Measurements from ENCODE around the gene PHF2.

Gene PHF2

DNA sequence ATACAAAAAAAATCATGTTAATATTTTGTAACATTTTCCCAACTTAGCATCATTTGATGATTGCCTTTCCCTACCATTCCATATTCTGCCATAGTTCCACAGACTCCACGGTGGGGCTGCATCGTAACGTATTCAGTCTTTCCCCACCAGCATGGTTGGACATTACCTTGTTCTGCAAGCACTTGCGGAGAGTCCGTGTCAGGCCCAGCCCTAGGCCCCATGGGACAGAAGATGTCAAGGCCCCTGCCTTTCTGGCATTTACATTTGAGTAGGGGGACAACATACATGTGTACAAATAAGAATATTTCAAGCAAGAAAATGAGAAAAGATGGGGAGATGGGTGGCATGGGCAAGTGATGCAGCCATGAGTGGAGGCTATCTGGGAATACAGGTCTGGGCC, 8.2 kb upstream of the PHF2 start:
- no peak for DNase-seq (ENCODE audit: low spot score)

- DNase-seq (ENCODE audit: low spot score) = no peak
Observed at GRCh38 chr9:93569621-93570174, 6.7 kb upstream of the PHF2 start.

- DNase-seq (ENCODE audit: low spot score) = no peak
Observed at GRCh38 chr9:93572221-93572620, 4.2 kb upstream of the PHF2 start.

- no peak for DNase-seq (ENCODE audit: low spot score)
Observed at GRCh38 chr9:93572636-93573515, 3.5 kb upstream of the PHF2 start.

- no peak for DNase-seq (ENCODE audit: low spot score)
Observed at GRCh38 chr9:93573516-93573828, 2.9 kb upstream of the PHF2 start.

DNA sequence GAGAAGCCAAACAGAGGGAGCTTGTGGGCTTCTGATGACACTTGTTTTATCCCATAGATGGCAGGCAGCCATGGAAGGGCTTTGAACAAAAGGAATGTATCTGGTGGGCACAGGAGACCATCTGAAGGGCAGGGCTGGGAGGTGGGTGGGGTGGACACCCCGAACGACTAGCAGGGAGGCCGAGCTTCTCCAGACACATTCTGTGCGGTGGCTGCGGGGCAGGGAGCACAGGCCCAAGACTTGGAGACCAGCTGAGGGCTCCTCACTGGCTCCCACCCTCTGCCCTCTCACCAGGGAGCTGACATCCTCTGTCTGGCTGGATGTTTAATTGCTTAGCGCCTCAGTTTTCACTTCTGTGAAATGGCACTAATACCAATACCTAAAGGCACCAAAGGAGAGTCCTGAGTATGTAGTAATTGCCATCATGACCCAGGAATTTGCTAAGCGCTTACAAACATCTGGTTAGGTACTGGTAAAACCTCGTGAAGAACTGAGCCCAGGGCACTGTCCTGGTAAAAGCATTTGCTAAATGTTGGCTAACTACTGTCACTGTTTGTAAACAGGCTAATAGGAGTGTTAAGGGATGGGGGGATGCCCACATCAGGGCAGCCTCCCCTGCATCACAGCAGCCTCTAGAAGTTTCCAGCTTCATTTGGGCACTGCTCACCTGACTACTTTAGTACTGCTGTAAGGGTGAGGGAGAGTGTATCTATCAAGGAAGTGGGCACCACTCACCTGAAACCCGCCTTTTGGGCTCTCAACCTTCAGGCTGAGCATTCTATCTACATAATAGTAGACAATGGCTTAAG, 2.1 kb upstream of the PHF2 start:
- DNase-seq (ENCODE audit: low spot score) = no peak

DNA sequence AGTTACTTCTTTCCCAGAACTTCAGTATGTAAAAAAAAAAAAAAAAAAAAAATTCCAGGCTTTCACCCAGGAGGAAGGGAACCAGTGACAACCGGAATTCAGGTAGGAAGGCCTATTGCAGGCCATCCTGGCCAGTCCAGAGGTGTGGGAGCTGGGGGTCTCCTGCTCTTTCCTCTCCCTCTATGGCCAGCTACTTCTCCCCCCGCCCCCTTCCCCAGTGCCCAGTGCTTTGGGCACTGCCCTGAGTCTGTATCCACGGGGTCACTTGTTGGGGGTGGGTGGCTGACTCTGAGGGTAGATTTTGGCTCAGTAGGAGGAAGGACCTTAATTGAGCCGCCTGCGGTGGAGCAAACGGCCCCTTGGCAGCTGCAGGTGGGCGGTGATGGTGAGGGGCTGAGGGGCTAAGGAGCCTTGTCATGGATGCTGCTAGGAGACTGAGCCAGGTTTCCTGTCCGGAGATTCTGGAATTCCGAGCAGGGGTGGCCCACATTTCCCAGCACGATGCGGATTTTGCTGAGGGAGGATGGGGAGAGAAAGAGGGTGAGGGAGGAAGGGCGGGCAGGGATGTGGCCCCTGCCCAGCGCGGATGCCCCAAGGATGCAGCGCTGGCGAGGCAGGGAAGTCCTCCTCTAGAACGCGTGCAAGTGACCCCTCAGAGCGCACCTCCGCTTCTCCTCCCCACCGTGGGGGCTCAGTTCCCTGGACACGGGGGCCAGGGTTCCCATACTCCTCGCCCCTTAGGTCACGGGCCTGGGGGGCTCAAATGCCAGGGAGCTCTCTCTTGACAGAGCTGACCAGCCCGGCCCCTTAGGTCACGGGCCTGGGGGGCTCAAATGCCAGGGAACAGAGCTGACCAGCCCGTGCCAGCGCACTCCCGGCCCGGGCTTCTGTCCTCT, 1.2 kb upstream of the PHF2 start:
- DNase-seq (ENCODE audit: low spot score) = no peak

DNA sequence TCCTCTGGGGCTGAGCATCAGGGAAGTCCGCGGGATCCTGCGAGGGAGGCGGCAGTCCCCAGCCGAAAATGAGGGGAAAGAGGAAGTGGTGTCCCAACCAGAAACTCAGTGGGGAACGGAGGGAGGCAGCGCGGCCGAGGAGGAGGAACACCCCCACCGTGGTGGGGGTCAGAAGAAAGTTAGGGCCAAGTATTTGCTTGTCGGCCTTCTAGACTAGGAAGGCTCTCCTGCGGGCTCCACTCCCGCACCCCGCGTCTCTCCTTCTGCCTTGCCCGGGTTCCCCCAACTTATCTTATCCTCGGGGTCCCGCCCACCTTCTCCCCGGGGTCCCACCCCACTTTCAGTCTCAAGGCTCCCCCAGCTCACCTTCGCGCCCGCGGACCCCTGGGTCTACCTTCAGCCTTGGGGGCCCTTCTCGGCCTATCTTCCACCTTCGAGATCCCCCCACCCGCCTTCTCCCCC, 557 bp upstream of the PHF2 start:
- DNase-seq (ENCODE audit: low spot score) = peak; percentile 37

DNA sequence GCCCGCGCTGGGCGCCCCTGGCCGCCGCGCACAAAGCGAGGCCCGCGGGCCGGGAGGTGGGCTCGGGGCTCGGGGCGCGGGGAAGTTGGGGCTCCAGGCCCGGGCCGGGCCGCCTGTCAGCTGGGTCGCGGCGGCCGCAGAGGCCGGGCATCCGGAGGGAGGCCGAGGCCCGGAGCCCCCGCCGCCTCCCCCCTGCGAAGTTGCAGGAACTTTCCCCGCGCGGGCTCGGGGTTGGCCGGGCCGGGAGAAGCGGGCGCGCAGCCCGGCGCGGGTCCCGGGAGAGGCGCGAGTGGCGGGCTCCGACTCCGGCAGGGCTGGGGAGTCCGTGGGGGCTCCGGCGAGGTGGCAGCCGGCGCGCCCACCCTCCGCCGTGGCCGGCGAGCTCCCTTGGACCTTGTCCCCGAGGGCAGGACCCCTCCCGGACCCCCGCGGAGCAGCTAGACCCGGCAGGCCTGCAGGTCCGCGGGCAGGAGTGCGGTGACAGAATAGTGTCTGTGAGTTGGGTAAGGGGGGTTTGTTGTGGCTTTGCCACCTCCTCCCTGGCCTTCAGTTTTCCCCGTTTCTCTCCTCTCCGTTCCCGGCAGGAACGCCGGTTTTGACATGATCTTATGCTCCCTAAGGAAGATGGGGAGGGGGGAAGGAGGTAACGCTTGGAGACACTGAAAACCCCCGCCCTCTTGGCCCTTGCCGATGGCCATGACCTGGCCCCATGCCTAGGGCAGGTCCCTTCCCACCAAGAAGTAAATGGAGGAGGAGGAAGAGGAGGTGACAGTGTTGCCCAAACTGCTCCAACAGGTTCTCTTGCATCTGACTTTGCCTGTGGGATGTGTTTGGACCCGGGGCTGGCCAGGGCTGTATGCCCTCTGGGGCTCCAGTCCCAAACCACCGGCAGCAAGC, 942 bp downstream of the PHF2 start:
- DNase-seq (ENCODE audit: low spot score) = peak; percentile 46

DNA sequence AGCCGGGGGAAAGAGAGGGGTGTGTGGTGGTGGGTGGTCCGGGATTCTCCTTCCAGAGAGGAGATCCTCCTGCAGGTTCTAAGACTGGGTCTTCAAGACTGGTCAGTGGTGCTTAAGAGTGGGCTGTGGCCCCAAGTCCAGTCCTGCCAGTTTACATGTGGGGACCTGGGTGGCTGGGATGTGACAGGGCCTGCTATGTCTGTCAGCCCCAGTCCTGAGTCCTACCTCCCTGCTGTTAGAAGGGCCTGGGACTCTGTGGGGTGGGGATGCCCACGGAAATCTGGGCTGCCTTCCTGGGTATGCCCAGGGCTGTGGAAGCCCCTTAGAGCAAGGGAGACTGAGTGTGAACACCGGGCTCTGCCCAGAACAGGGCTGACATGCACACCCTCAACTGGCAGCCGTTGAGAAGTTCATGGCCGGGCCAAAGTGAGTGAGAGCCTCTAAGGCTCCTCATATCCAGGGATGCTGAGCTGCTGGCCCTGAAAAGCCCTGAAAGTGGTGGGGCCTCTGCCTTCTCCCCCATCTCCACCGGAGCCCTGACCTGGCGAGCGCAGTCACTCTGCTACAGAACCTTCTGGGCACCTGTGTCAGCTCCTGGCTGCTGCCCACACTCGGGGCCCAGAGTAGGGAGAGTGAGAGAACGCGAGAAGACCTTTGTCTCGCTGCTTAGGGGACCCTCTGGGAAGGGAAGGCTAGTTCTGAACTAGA, 1.7 kb downstream of the PHF2 start:
- no peak for DNase-seq (ENCODE audit: low spot score)

GRCh38 chr9:93578844-93579243, 2.5 kb downstream of the PHF2 start:
- DNase-seq (ENCODE audit: low spot score) = no peak

- no peak for DNase-seq (ENCODE audit: low spot score)
Observed at GRCh38 chr9:93579711-93580516, 3.5 kb downstream of the PHF2 start.

GRCh38 chr9:93580654-93581380, 4.4 kb downstream of the PHF2 start:
- DNase-seq (ENCODE audit: low spot score) = no peak

- DNase-seq (ENCODE audit: low spot score) = no peak
Observed at GRCh38 chr9:93582115-93582514, 5.7 kb downstream of the PHF2 start.

DNA sequence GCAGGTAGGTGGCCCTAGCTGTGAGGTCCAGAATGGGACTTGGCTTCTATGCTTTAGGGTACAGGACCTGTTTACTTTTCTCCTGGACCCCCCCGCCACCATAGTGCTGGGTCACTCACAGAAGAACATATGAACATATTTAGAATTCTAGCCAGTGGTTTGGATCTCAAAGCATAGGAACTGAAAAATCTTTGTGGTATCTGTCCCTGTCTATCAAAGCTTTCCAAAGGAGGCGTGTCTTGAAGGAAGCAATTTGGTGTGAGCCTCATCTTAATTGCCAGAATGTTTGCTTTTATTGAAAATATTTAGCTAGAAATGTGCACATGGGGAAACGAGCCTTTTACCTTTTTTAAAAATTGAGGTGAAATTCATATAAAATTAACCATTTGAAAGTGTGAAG, 6.2 kb downstream of the PHF2 start:
- no peak for DNase-seq (ENCODE audit: low spot score)

DNA sequence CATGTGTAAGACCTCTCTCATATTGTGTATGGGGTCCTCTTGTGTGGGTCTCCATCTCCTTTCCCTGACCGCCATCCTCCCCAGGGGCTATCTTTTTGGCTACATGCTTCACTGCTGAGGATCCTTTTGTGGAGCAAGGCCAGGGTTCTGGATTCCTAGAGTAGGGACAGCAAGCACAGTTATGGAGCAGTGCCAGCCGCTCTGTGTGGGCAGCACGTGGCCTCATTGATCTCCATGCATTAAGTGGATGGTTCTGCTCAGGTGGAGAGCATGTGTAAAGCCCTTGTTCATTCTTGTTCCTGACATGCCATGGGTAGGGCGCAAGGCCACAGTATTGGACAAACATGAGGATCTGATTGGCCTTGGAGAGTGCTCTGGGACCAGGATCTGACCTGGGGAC, 8.9 kb downstream of the PHF2 start:
- DNase-seq (ENCODE audit: low spot score) = no peak

DNA sequence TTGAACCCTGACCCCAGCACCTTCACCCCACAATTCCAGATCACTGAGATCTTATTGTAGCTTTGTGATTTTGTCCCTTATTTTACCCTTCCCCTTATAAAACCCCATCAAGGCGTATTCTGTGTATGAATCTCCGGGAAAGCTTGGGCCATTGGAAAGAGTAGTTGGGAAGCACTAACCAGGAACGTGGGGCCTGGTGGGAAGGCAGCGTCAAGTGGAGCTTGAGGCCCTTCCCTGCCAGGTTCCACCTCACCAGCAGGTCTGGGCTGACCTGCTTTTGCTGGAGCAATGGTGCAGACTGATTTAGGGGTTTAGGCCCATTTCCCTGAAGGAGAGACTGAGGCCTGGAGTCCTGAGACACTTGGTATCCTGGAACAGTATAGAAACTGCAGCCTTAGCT, 9.3 kb downstream of the PHF2 start:
- no peak for DNase-seq (ENCODE audit: low spot score)

DNA sequence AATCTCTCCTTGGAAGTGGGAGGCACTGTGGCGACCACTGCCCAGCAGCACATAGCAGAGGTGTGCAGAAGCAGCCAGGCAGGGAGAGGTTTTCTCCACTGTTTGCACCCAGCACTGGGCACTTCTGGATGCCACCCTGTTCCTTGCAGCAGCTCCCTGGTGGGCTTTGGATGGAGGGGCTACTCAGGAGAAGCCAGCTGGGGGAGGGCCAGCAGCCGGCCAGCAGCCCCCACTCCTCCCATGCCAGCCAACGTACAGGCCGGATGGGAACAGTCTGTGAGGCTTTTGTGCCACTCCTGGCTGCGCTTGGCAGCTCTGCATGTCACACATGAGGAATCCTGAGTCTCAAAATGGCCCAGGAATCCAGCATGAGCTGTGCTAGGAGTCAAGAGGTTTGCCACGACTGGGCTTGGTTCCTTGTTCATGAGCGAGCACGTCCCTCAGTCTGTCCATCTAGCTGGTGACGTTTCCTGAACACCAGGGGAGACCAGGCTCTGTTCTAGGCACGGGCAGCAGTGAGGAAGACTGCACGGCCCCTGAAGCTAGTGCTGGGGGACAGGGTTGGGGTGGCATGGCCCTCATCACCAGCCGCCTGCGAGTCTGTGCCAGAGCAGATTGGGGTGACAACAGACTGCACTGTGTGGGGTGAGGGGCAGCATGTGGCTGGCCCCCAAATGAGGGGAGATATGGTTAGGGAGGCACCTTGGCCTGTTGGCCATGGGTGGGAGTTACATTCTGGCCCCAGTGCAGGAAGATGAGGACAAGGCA, 10.1 kb downstream of the PHF2 start:
- DNase-seq (ENCODE audit: low spot score) = no peak

Measured in iPS-NIHi11 (cell line).